Measurements from ENCODE around the gene FBXL7. TPM values are rescaled to one million over a fixed set of nuclear protein-coding genes. Genes with fewer than 3 reads are reported as not detected.

Gene FBXL7
- total RNA-seq (2022; extraction: Qiagen RNA extraction; ENCODE audit: low read depth): 0.89 to 1.9 TPM (median 1.6 TPM) in 5 replicates

GRCh38 chr5:15499528-15500324 is at the start of gene FBXL7:
TSS of gene FBXL7 (plus strand) at chr5:15500180.

Measured in A549 treated with DMSO at 1 μM for 4 hours (cell line).